IPS-NIHi11 (cell line): ENCODE data around the gene SORT1.
A peak's percentile ranks its signal among the peaks of the same experiment; 100 is the strongest.
"Not testable (repeated sequence)": the region's sequence is repeated elsewhere in the genome, so short reads cannot be mapped to it uniquely, and the experiment has no call there.

Experiments
- DNase-seq: peaks from one replicate; pipeline ENCODE4 v3.0.0; 2012; ENCODE audit warnings: mixed read lengths, low spot score

SORT1 gene

DNA sequence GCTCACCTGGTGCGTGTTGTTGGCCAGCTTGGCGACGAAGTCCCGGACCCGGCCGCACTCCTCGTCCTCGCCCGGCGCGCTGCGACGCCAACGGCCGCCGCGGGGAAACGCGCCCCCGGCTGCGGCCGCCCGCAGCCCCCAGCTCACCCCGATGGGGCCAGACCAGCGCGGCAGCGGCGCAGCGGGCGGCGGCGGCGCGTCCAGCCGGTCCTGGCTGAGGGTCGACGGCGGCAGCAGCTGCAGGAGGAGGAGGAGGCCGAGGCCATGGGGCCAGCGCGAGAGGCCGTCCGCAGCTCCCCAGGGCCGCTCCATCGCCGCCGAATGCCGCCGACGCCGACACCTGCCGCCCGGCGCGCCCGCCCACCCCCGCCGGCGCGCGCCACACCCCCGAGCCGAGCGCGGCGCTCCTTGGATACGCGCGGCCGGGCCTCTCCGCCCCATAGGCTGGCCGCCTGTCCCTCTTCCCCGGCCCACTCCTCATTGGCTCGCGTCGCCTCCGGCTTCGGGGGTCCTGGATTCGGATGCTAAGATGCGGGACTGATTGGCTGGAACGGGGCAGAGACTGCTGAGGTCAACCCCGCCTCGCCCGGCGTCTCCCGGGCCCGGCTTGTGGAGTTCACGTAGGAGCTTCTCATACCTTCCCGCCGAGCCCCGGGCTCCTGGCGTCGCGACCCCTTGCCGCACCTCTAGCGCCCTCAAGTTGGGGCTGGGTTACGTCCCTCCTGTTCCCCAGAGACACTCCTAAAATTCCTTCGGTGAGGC lies at the start of gene SORT1:
SORT1 (minus strand) TSS at position 338 of the 762 bp plus-strand sequence; CDS start at position 312, 26 bp downstream.
- DNase-seq = peak; percentile 93

DNA sequence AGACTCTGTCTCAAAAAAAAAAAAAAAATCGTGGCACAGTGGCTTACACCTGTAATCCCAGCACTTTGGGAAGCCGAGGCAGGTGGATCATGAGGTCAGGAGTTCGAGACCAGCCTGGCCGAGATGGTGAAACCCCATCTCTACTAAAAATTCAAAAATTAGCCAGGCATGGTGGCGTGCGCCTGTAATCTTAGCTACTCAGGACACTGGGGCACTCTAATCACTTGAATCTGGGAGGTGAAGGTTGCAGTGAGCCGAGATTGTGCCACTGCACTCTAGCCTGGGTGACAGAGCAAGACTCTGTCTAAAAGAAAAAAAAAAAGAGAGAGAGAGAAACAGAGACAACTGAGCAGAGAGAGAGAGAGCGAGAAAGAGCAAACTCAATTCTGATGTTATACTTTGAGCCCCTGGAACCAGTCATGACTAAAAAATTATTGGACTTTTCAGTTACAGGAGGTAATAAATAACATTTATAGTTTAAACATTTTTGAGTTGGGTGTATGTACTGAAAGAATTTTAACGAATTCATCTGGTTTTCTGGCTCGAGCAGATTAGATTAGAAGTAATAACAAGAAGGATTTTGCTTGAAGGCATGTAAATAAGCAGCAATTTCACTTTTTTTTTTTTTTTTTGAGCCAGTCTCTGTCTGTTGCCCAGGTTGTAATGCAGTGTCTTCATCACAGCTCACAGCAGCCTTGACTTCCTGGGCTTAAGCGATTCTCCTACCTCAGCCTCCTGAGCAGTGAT lies 48.4 kb upstream of the SORT1 start:
- DNase-seq = not testable (repeated sequence)

- DNase-seq = no peak
These were observed 46.6 kb upstream of the SORT1 start for GRCh38 chr1:109444346-109444745.

GRCh38 chr1:109443476-109443875 lies 45.8 kb upstream of the SORT1 start:
- DNase-seq = no peak

GRCh38 chr1:109441069-109441468 lies 43.4 kb upstream of the SORT1 start:
- no peak for DNase-seq

DNA sequence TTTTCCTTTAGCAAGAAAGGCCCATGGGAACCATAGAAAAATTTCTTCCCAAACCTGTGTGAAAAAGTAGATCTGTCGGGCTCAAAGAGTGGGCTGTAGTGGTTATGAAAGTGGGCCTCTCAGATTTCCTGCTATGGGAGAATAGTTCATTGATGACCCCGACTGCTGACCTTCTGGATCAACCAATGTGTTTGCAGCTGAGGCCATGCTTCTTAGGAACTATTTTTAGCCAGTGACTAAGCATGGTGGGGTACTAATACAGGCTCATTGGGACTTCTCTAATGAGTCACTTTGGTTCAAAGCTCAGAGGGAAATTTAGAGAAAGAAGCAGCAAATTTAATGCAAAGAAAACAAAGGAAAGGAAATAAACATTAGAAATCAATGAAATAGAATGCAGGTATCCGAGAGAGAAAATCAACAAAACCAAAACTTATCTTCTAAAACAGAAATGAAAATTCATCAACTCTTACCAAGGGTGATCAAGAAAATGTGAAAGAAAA lies 41.1 kb upstream of the SORT1 start:
- no peak for DNase-seq

DNA sequence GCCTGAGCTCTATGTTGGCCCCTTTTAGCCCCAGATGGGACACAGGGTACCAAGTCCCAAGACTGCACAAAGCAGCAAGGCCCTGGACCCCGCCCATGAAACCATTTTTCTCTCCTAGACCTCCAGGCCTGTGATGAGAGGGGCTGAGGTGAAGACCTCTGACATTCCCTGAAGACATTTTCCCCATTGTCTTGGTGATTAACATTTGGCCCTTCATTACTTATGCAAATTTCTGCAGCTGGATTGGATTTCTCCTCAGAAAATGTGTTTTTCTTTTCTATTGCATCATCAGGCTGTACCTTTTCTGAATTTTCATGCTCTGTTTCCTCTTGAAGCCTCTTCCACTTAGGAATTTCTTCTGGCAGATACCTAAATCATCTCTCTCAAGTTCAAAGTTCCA lies 36.8 kb upstream of the SORT1 start:
- no peak for DNase-seq

DNA sequence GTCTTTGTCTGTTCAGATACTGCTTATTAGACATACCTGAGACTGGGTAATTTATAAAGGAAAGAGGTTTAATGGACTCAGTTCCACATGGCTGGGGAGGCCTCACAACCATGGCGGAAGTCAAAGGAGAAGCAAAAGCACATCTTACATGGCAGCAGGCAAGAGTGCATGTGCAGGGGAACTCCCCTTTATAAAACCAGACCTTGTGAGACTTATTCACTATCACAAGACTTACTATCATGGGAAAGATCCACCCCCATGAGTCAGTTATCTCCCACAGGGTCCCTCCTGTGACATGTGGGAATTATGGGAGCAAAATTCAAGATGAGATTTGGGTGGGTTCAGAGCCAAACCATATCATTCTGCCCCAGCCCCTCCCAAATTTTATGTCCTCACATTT lies 35.6 kb upstream of the SORT1 start:
- no peak for DNase-seq

DNA sequence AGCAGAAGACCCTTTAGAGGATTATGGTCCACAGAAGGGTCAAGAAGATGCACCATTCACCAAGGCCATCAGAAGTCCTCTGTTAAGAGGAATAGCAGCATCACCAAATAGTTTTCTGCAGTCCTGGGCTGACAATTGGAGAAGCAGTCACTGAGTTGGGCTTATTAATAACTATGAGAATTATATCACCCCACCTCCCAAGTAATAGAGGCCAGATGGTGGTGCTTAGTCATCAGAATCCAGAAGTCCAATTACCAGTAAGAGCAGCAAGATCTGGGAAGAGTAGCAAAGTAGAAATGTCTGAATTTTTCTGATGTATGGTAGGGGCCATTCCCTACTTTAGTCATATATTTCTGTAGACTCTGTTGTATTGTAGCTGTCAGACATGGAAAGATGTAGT lies 34.6 kb upstream of the SORT1 start:
- DNase-seq = no peak

- DNase-seq = no peak
These were observed 29.4 kb upstream of the SORT1 start for GRCh38 chr1:109427171-109427467.

- peak; percentile 96 for DNase-seq
These were observed 28.8 kb upstream of the SORT1 start, which contains the start of gene PSMA5 for GRCh38 chr1:109426281-109427170. TSS of gene PSMA5 (minus strand) at chr1:109426448. CDS start at chr1:109426330, 118 bp downstream.

GRCh38 chr1:109425391-109426280 lies 27.9 kb upstream of the SORT1 start:
- peak; percentile 56 for DNase-seq

- no peak for DNase-seq
These were observed 25.8 kb upstream of the SORT1 start for GRCh38 chr1:109423498-109423897.

DNA sequence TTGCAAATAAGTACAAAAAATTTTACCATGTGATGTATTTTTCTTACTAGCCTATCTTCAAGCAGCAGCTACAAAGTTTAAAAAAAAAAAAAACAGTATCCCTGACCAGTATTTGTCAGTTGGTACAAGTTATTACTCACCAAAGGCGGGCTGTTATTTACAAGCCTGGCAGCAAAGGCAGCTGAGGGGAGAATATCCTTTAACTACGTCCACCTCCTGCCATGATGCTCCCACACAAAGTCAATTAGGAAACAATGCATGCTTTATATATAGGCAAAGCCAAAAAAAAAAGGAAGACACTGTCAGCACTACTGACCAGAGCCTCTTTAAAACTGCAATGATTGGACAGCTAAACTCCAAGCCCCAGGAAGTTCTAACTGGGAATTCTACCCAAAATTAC lies 14.8 kb upstream of the SORT1 start:
- no peak for DNase-seq

DNA sequence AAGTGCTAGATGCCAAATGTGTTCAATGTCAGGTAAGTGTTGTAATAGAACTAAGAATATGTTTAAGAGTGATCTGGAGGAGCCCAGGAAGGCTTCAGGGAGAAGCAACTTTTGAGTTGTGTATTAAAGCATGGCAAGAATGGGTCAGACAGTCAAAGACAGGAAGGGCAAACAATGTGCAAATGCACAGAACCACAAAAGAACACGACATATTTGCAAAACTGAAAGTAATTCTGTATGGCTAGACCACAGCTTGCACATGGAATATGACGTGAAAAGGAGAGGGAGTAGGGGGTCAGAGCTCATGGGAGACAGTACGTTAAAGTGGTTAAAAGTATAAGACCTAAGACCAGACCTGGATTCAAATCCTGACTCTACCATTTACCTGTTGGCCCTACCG lies 7.1 kb upstream of the SORT1 start:
- DNase-seq = no peak

GRCh38 chr1:109402025-109402424 lies 4.3 kb upstream of the SORT1 start:
- no peak for DNase-seq

GRCh38 chr1:109400035-109400655 lies 2.4 kb upstream of the SORT1 start:
- DNase-seq = no peak

DNA sequence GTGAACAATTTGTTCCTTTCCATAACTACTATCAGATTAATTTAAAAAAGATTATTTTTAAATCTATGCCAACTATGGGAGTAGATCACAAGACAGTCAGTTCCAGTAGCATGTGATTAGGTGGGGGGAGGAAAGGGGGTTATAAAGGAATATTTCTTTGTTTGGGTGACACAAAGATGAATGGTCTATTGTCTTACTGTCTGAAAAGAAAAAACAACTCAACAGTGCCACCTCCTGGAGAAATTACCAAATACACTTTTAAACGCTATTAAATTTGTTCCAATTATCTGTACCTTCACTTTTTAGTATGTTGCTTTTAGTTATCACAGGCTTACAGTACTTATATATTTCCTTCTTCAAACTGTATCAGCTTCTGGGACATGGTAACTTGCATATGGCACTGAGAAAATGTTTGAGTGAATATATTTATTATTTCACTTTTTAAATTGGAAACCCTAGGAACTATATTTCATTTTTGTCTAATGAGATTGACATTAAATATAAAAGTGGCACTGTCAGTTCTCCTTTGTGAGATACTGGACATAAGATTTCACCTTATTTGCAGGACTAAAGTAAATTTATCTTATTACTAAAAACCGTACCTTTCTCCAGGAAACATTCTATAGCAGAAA lies 1.7 kb upstream of the SORT1 start:
- peak; percentile 33 for DNase-seq

DNA sequence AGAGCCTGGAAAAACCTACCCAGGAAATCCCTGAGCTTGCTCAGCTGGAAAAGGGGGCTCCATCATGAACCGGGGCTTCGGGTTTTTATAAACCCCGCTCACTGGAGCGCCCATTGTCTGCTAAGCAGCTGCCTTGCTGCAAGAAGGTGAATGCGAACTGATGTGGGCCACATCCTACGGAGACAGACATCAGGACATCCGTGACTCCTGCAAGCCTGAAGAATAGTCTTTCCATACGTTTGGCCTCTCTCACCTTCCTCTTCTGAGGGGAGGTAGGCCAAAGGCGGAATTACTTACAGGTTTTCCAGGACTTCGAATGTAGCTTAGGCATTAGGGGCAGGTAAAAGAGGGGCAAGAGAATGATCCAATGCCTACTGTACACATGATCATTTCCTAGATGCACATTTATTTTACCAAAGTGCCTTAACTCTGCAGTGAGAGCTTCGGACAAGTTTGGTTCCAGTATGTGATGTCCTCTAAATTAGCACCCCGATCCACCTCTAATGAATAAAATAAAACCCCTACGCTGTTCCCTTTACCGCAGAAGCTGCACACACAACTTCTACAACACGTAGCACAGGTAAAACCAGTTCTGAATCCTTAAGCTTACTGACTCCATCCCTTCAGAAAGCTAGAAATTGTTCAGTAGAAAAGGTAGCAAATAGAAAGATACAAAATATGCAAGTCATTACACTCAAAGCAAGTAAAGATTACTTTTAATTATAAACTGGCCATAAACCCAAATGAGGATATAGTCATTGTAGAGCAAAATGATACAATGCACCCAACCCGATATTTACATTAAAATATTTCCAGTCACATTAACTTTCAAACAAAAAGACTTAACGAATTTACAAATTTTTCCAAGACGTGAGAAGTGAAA lies 866 bp upstream of the SORT1 start:
- no peak for DNase-seq
